SK-N-SH (cell line): ENCODE data around the gene P2RX2. TPM values are rescaled to one million over a fixed set of nuclear protein-coding genes. Genes with fewer than 3 reads are reported as not detected.

ENCODE experiments used
- CTCF ChIA-PET: fragments of 300-600, 350-600 bp; formaldehyde crosslinking; extraction: SDS; loops from one replicate; lab custom pipeline; 2021; lab: Yijun Ruan, JAX
- POLR2A ChIA-PET: fragments of 350-600 bp; sonication (Branson Sonifier 250); formaldehyde crosslinking; extraction: SDS; loops from one replicate; lab custom pipeline; 2020; ENCODE audit warnings: antibody characterized with exemption, inconsistent platforms; lab: Yijun Ruan, JAX
- DNase-seq: peaks from one replicate; pipeline ENCODE4 v3.0.0; 2012
- H2AFZ ChIP-seq: fragments of 200-600 bp; sonication (generic); 2 replicates; pipeline ENCODE4 v1.8.1; 2016; ENCODE audit warnings: antibody characterized with exemption, mild to moderate bottlenecking, low read depth
- H3F3A ChIP-seq: fragments of 200-600 bp; sonication (generic); replicated peaks from 2 replicates; pipeline ENCODE3; 2016; ENCODE audit warnings: antibody characterized with exemption, mild to moderate bottlenecking; ENCODE audit not compliant: insufficient read depth
- H3K27ac ChIP-seq, 2 experiments: fragments of 200-500 bp in 1 of 2; fragments of 200-600 bp in 1 of 2; sonication (Bioruptor generic) in 1 of 2; sonication (generic), shearing (Covaris generic) in 1 of 2; 2 replicates each; pipeline versions ENCODE4 v1.5.1 to v1.6.1; 2014 to 2016; ENCODE audit warnings: low read depth in 2 of 2, inconsistent platforms in 1 of 2, low read length in 1 of 2, mild to moderate bottlenecking in 1 of 2, mixed read lengths in 1 of 2
- H3K27me3 ChIP-seq: fragments of 200-600 bp; sonication (generic), shearing (Covaris generic); 2 replicates; pipeline ENCODE4 v1.6.1; 2016; ENCODE audit warnings: mixed run types; ENCODE audit not compliant: insufficient read depth
- H3K36me3 ChIP-seq, 2 experiments: fragments of 200-500 bp in 1 of 2; fragments of 200-600 bp in 1 of 2; sonication (Bioruptor generic) in 1 of 2; sonication (generic) in 1 of 2; replicated peaks in 1 of 2; 2 replicates each; pipeline versions ENCODE3 to v1.5.1; 2014 to 2016; ENCODE audit warnings: low read length in 1 of 2, mild to moderate bottlenecking in 1 of 2; ENCODE audit not compliant: insufficient read depth in 2 of 2, control insufficient read depth in 1 of 2
- H3K4me1 ChIP-seq, 2 experiments: fragments of 200-500 bp in 1 of 2; fragments of 200-600 bp in 1 of 2; sonication (Bioruptor generic) in 1 of 2; sonication (generic), shearing (Covaris generic) in 1 of 2; 2 replicates each; pipeline versions ENCODE4 v1.5.1 to v1.6.1; 2014 to 2016; ENCODE audit warnings: low read depth in 1 of 2, low read length in 1 of 2, mixed run types in 1 of 2; ENCODE audit not compliant: insufficient read depth in 2 of 2, control insufficient read depth in 1 of 2
- H3K4me2 ChIP-seq: fragments of 200-600 bp; sonication (generic), shearing (Covaris generic); 2 replicates; pipeline ENCODE4 v1.6.1; 2017; ENCODE audit warnings: mixed run types
- H3K4me3 ChIP-seq, 2 experiments: fragments of 200-500 bp in 1 of 2; fragments of 200-600 bp in 1 of 2; sonication (Bioruptor generic) in 1 of 2; sonication (generic), shearing (Covaris generic) in 1 of 2; 2 replicates each; pipeline versions ENCODE4 v1.5.1 to v1.8.1; 2014 to 2016; ENCODE audit warnings: low read depth in 2 of 2, inconsistent platforms in 1 of 2, low read length in 1 of 2, mild to moderate bottlenecking in 1 of 2, mixed read lengths in 1 of 2, moderate library complexity in 1 of 2
- H3K79me2 ChIP-seq: fragments of 200-600 bp; sonication (generic); 2 replicates; pipeline ENCODE4 v1.8.1; 2017; ENCODE audit warnings: mild to moderate bottlenecking; ENCODE audit not compliant: insufficient read depth
- H3K9ac ChIP-seq: fragments of 200-600 bp; sonication (generic); 2 replicates; pipeline ENCODE4 v1.6.1; 2017; ENCODE audit warnings: mixed run types
- H3K9me2 ChIP-seq: fragments of 200-600 bp; sonication (generic); 2 replicates; pipeline ENCODE4 v1.6.1; 2017; ENCODE audit warnings: mixed run types
- H3K9me3 ChIP-seq: fragments of 200-600 bp; sonication (generic); 2 replicates; pipeline ENCODE4 v1.6.1; 2017; ENCODE audit warnings: mixed run types, mild to moderate bottlenecking, moderate library complexity
- H4K20me1 ChIP-seq: fragments of 200-600 bp; sonication (generic); 2 replicates; pipeline ENCODE4 v1.6.1; 2017; ENCODE audit warnings: mild to moderate bottlenecking, mixed run types; ENCODE audit not compliant: insufficient read depth
- EP300 ChIP-seq, 2 experiments: IDR thresholded peaks; 2 replicates each; pipeline versions ENCODE4 v1.4.0 to v1.6.1; 2012; ENCODE audit warnings: borderline replicate concordance in 1 of 2, low read depth in 1 of 2, low read length in 1 of 2
- FOXM1 ChIP-seq: IDR thresholded peaks from 2 replicates; pipeline ENCODE4 v1.4.0; 2012; ENCODE audit warnings: low read depth, mild to moderate bottlenecking
- MXI1 ChIP-seq: IDR thresholded peaks from 2 replicates; pipeline ENCODE4 v1.6.1; 2012; ENCODE audit warnings: mild to moderate bottlenecking, low read depth, low read length, improper control_type of control experiment
- NRF1 ChIP-seq: IDR thresholded peaks from 2 replicates; pipeline ENCODE4 v1.6.1; 2012; ENCODE audit warnings: low read depth, mild to moderate bottlenecking, low read length
- PBX3 ChIP-seq: IDR thresholded peaks from 2 replicates; pipeline ENCODE4; 2012
- RFX5 ChIP-seq: IDR thresholded peaks from 2 replicates; pipeline ENCODE4 v1.6.1; 2012; ENCODE audit warnings: mild to moderate bottlenecking, improper control_type of control experiment, low read length
- ZBTB33 ChIP-seq: IDR thresholded peaks from 2 replicates; pipeline ENCODE4 v1.4.0; 2012; ENCODE audit warnings: low read depth, borderline replicate concordance
- WGBS: methylation state at CpG from one replicate; pipeline ENCODE4 v1.1.6; 2017; ENCODE audit warnings: low lambda C conversion rate; 5-methylcytosine and 5-hydroxymethylcytosine counted together
- polyA plus RNA-seq, 3 experiments: library from polyadenylated mRNA; depleted of rRNA; stranded (reverse); fragments of >200 nt; gene quantifications; 2 replicates each; pipeline ENCODE4 v1.2.3, GENCODE V29; 2012

Gene P2RX2
- polyA plus RNA-seq, 1 of the 3 experiments (the other 2 are of a cell fraction), result 0.03 TPM

GRCh38 chr12:132653567-132654290, 35.2 kb downstream of the P2RX2 start:
- Histone ChIP-seq H3K9ac (no peak overlapping the region), H3K4me2 (no peak overlapping the region), H3K36me3 (peaks cover 26 to 32% of the 10 kb centered on the region in 2 experiments), H3F3A (no peaks in the 10 kb centered on the region), H3K4me1 (no peaks in the 10 kb centered on the region), H3K27ac (no peak overlapping the region), H3K79me2 (no peaks in the 10 kb centered on the region), H3K4me3 (no peak overlapping the region), H3K27me3 (no peaks in the 10 kb centered on the region), H4K20me1 (no peaks in the 10 kb centered on the region), H3K9me2 (no peaks in the 10 kb centered on the region), H3K9me3 (no peaks in the 10 kb centered on the region), H2AFZ (no peak overlapping the region)
- no peak for TF ChIP-seq FOXM1
- DNase-seq, result no peak
- 90% methylated on average over 7 of the region's 7 CpGs for WGBS
- POLR2A ChIA-PET, result no interaction called here
- CTCF ChIA-PET, result interaction anchor here (1.2 to 1.6 kb wide), 2 partner anchors 15 to 24 kb away, joined by 3 to 6 read pairs; no protein-coding TSS in a partner anchor

GRCh38 chr12:132657004-132657727, 38.6 kb downstream of the P2RX2 start:
- TF ChIP-seq EP300 (IDR thresholded peaks at IDR 0.05; ENCODE audit: borderline replicate concordance in 1 of 2, low read depth in 1 of 2, low read length in 1 of 2), result no peak
- TF ChIP-seq ZBTB33, result no peak
- no peak for TF ChIP-seq PBX3
- no peak for TF ChIP-seq NRF1
- TF ChIP-seq MXI1, result no peak
- no peak for TF ChIP-seq RFX5
- 96% methylated on average over 10 of the region's 12 CpGs for whole genome bisulfite sequencing
- Histone ChIP-seq H3K4me3 (no peak overlapping the region), H3K9ac (no peak overlapping the region), H3K27me3 (no peaks in the 10 kb centered on the region), H3K9me3 (no peaks in the 10 kb centered on the region), H3K36me3 (peaks cover 26 to 55% of the 10 kb centered on the region in 2 experiments), H3K4me2 (no peak overlapping the region), H2AFZ (no peak overlapping the region), H3K9me2 (no peaks in the 10 kb centered on the region), H3K27ac (no peak overlapping the region), H4K20me1 (no peaks in the 10 kb centered on the region), H3K79me2 (no peaks in the 10 kb centered on the region), H3K4me1 (no peaks in the 10 kb centered on the region), H3F3A (no peaks in the 10 kb centered on the region)
- DNase-seq, result no peak
- ChIA-PET CTCF (interaction anchor here (1.1 to 3.1 kb wide), 3 partner anchors 19 to 42 kb away, joined by 3 to 13 read pairs (median 7); no protein-coding TSS in a partner anchor), POLR2A (no interaction called here)
